ENCODE data around the gene DCUN1D4.

The DCUN1D4 gene

DNA sequence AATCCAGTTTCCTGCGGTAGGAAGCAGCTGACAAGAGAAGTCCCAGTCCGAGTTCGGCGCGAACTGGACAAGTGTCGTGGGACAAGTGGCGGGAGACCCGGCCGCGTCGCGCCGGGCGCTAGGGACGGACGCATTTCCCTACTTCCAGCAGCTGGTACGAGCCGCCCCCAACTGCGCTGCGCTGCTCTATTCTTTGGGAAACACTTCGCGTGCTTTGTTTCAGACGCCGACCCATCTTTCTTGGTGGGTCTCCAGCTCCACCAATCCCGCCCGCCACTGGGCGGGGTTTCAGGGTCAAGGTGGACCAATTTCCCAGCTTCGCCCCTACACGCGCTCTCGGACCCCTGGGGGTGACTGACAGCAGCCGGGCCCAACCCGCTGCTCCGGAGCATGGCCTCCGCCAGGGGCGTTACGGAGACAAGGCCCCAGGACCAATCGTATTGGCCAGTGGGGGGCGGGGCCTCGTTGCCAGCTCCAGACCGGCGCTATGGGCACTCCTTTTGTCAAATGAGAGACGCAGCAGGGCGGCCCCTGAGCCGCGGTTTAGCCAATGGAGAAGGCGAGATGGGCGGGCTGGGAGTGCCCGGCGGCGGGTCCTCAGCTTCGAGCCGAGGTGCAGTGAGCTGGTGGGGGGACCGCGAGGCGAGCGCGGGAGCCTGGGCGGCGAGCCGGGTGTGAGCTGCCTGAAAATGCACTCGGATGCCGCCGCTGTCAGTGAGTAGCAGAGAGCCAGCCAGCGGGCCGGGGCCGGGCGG, at the start of gene DCUN1D4:
TSS of gene DCUN1D4 (plus strand) at position 600 of the 755 bp plus-strand sequence. CDS start at position 690, 90 bp downstream.
- no peaks in the 10 kb centered on the region for H3K9me3 Mint-ChIP-seq
- H3K4me3 Mint-ChIP-seq: peak within 1 kb of the TSS; percentile 88 to 99
- DNase-seq (peak; percentile 98 to 99), ATAC-seq (peak; percentile 91)
- peak within 1 kb of the TSS; percentile 94 to 99 for H3K27ac Mint-ChIP-seq
- no peaks in the 10 kb centered on the region for H3K27me3 Mint-ChIP-seq
- H3K4me1 Mint-ChIP-seq: peaks cover 25% of the 10 kb centered on the region

DNA sequence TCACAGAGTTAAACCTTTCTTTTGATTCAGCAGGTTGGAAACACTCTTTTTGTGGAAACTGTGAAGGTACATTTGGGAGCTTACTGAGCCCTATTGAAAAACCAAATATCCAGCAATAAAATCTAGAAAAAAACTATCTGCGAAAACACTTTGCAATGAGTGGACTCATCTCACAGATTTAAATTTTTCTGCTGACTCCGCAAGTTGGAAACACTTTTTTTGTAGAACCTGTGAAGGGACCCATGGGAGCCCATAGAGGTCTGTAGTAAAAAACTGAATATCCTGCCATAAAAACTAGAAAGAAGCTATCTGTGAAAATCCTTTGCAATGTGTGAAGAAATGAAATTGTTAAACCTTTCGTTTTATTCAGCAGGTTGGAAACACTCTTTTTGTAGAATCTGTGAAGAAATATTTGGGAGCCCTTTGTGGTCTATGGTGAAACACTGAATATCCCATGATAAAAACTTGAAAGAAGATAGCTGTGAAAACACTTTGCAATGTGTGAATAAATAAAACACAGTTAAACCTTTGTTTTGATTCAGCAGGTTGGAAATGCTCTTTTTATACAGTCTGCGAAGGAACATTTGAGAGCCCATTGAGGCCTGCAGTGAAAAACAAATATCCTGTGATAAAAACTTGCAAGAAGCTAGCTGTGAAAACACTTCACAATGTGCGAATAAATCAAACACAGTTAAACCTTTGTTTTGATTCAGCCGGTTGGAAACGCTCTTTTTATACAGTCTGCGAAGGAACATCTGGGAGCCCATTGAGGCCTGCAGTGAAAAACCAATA, 22.3 kb upstream of the DCUN1D4 start:
- no peak for ATAC-seq
- no peak overlapping the region for H3K27ac Mint-ChIP-seq

DNA sequence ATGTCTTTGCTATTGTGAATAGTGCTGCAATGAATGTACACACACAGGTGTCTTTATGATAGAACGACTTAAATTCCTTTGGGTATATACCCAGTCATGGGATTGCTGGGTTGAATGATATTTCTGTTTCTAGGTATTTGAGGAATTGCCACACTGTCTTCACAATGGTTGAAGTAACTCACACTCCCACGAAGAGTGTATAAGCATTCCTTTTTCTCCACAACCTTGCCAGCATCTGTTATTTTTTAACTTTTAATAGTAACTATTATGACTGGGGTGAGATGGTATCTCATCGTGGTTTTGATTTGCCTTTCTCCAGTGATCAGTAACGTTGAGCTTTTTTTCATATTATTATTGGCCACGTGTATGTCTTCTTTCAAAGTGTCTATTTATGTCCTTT, 17.6 kb upstream of the DCUN1D4 start:
- peaks cover 23% of the 10 kb centered on the region for H3K27me3 Mint-ChIP-seq
- H3K9me3 Mint-ChIP-seq: peaks cover 20 to 22% of the 10 kb centered on the region in 2 donors
- H3K4me1 Mint-ChIP-seq: no peaks in the 10 kb centered on the region
- no peak overlapping the region for H3K27ac Mint-ChIP-seq
- DNase-seq (no peak), ATAC-seq (no peak)
- no peak overlapping the region for H3K4me3 Mint-ChIP-seq

More for the DNA sequence above, 22.3 kb upstream of the DCUN1D4 start:
- Mint-ChIP-seq H3K9me3 (peaks cover 37 to 42% of the 10 kb centered on the region in 2 donors), H3K4me1 (no peaks in the 10 kb centered on the region), H3K4me3 (no peak overlapping the region), H3K27me3 (no peaks in the 10 kb centered on the region)
- no peak for DNase-seq

DNA sequence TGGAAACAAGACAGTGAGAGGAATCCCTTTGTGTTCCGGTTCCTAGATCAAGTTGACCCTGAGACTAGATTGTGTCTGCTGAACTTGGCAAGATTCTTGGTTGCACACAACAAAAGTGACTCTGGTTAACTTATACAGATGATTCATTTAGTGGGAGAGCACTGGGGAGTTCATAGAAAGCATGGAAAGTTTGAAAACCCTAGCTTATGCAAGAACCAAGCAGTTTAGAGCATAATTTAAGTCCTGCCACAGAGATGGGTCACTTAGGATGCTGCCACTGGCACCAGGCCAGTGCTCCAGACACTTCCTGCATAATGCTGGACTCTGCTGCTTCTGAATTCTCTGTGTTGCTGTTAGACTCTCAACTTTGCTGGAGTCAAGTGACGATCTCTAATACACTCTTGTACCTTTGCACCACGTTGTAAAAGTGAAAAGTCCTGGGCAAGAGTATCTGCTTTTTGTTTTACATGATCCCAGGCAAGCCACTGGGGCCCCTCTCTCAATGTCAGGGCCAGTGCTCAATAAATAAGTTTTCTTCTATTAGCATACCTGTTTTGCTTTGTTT, 12.7 kb upstream of the DCUN1D4 start:
- DNase-seq (no peak), ATAC-seq (no peak)
- no peaks in the 10 kb centered on the region for H3K4me1 Mint-ChIP-seq
- H3K9me3 Mint-ChIP-seq: no peaks in the 10 kb centered on the region
- H3K27me3 Mint-ChIP-seq: peaks cover 36% of the 10 kb centered on the region
- H3K27ac Mint-ChIP-seq: no peak overlapping the region
- H3K4me3 Mint-ChIP-seq: no peak overlapping the region

DNA sequence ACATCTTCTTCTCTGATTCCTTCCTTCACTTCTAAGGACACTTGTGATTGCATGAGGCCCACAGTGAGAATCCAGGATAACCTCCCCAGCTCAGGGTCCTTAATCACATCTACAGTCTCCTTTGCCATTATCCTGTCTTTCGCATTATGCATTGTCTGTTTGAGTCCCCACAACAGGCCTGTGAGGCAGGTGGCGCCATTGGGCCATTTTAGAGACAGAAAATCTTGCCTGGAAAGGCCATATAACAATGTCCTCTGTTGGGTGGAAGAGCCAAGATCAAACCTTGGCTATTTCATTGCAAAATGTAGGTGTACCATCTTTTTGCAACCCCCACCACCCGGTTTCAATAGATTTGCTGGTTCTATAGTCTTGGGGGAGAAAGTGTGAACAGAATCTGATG, 11.8 kb upstream of the DCUN1D4 start:
- H3K9me3 Mint-ChIP-seq: no peaks in the 10 kb centered on the region
- H3K4me3 Mint-ChIP-seq: no peak overlapping the region
- H3K27me3 Mint-ChIP-seq: peaks cover 43% of the 10 kb centered on the region
- DNase-seq (peak; percentile 42 to 55), ATAC-seq (peak; percentile 83)
- no peak overlapping the region for H3K27ac Mint-ChIP-seq
- H3K4me1 Mint-ChIP-seq: peaks cover 5% of the 10 kb centered on the region

DNA sequence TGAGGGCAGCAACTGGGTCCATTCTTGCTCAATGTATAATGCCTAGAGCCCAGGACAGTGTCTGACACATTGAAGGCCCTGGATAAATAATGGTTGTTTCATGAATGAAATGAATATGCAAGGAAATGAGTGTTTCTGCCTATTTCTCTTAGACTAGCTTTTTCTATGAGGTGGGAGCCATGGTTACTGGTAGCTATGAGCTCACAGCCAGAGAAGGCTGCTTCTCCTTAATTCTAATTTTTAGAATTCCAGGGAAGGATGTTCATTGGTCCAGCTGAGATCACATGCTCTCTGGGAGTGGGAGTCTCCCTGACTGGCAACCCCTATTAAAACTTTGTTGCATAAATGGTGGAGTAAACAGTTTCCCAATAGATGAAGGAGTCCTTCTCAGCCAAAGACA, 9.7 kb upstream of the DCUN1D4 start:
- no peak overlapping the region for H3K4me3 Mint-ChIP-seq
- H3K27me3 Mint-ChIP-seq: peaks cover 34% of the 10 kb centered on the region
- no peak overlapping the region for H3K27ac Mint-ChIP-seq
- DNase-seq: no peak
- no peaks in the 10 kb centered on the region for H3K9me3 Mint-ChIP-seq
- peaks cover 13% of the 10 kb centered on the region for H3K4me1 Mint-ChIP-seq
- no peak for ATAC-seq

DNA sequence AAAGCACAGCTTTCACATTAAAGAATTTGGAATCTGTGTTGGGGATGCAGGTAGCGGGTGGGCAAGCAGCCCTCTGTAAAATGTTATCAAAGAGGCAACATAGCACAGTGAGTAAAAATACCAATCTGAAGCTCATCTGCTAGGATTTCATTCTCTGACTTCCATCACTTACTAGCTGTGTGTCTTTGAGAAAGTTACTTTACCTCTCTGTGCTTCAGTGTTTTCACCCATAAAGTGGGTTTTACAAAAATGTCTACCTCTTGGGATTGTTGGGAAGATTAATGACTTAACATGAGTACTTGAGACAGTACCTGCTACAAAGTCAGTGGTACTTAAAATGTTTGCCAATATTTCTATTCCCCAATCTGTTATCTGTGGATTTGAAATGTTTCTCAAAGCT, 7.9 kb upstream of the DCUN1D4 start:
- no peak overlapping the region for H3K4me3 Mint-ChIP-seq
- peaks cover 22% of the 10 kb centered on the region for H3K27me3 Mint-ChIP-seq
- no peak for ATAC-seq
- peaks cover 13% of the 10 kb centered on the region for H3K4me1 Mint-ChIP-seq
- H3K27ac Mint-ChIP-seq: peak overlapping the region in 1 of 2 donors; percentile 8
- no peaks in the 10 kb centered on the region for H3K9me3 Mint-ChIP-seq
- DNase-seq: no peak

DNA sequence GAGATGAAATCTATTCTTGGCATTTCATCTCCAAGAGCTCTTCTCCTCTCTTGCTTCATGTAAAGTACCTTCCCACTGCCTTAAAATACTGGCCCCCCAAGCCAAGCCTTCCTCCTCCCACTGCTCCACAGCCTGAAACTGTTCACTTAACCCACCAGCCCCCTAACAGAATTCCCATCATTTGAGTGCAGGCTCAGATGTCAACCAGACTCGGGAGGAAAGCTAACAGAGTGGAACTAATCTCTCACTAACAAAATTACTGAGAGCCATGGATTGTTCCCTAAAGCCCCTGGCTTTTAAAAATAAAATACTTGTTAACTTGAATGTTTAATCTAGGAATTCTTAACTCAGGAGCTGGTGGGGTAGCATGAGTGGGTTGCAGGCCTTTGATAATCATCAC, 7.1 kb upstream of the DCUN1D4 start:
- Mint-ChIP-seq H3K4me1 (peaks cover 13% of the 10 kb centered on the region), H3K27ac (no peak overlapping the region), H3K27me3 (peaks cover 21% of the 10 kb centered on the region), H3K9me3 (no peaks in the 10 kb centered on the region), H3K4me3 (no peak overlapping the region)
- no peak for DNase-seq
- no peak for ATAC-seq

DNA sequence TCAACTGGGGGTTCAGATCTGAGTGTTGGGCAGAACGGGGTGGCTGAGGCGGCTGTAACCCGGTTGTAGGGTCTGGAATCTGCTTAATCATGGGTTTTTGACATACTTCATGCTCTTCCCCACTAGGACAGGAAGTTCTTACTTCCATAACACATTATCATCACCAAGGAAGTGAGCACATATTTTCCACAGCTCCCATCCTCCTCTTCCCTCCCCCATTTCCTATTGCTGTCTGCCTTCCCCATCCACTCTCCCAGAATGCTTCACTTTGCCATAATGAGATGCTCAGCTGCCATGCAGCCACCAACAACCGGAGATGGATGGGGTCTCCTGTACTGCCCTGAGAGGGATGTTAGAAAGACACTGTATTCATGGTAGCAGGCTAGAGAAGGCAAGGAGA, 6.4 kb upstream of the DCUN1D4 start:
- DNase-seq (no peak), ATAC-seq (no peak)
- Mint-ChIP-seq H3K4me3 (no peak overlapping the region), H3K27ac (no peak overlapping the region), H3K4me1 (peaks cover 13% of the 10 kb centered on the region), H3K27me3 (peaks cover 21% of the 10 kb centered on the region), H3K9me3 (no peaks in the 10 kb centered on the region)

DNA sequence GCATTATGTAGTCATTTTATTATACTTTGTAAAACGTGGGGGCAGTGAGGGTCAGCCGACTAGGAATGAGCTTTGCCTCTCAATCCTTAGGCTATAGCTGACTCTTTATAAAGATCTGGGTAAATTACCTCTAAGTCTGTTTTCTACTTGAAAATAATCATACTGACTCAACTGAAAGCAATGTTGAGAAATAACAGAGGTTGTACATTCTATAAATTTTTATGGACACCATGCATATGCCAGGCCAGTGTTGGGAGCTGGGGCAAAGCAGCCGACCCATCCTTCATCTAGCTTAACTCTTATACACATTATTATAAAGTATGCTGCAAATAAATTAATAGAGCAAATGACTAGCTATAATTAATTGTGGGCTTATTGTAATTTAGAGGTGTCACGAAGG, 2.2 kb upstream of the DCUN1D4 start:
- no peak overlapping the region for H3K27ac Mint-ChIP-seq
- H3K4me3 Mint-ChIP-seq: no peak overlapping the region
- H3K4me1 Mint-ChIP-seq: peaks cover 29% of the 10 kb centered on the region
- no peak for ATAC-seq
- no peaks in the 10 kb centered on the region for H3K9me3 Mint-ChIP-seq
- no peak for DNase-seq
- H3K27me3 Mint-ChIP-seq: peaks cover 2% of the 10 kb centered on the region

DNA sequence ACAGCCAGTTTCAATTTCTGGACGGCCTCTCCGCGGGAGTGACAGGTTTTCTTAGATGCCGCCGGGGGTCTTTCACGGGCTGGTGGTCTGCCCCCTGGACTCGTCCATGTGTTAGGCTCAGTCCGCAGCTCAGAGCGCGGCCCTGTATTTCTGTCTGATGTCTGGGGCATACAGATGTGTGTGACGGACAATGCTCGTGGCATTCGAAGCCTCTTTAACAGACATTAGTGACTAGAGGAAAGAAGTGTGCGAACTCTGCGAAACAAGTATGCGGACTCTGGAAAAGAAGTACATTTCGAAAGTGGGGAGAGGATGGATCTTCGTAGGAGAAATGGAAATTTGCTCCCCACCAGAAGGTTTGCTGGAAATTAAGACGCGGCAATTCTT, 793 bp upstream of the DCUN1D4 start:
- Mint-ChIP-seq H3K4me1 (peaks cover 20% of the 10 kb centered on the region), H3K9me3 (no peaks in the 10 kb centered on the region), H3K27ac (peak overlapping the region; percentile 94 to 99), H3K27me3 (no peaks in the 10 kb centered on the region), H3K4me3 (peak overlapping the region; percentile 88 to 99)
- DNase-seq (no peak), ATAC-seq (no peak)

DNA sequence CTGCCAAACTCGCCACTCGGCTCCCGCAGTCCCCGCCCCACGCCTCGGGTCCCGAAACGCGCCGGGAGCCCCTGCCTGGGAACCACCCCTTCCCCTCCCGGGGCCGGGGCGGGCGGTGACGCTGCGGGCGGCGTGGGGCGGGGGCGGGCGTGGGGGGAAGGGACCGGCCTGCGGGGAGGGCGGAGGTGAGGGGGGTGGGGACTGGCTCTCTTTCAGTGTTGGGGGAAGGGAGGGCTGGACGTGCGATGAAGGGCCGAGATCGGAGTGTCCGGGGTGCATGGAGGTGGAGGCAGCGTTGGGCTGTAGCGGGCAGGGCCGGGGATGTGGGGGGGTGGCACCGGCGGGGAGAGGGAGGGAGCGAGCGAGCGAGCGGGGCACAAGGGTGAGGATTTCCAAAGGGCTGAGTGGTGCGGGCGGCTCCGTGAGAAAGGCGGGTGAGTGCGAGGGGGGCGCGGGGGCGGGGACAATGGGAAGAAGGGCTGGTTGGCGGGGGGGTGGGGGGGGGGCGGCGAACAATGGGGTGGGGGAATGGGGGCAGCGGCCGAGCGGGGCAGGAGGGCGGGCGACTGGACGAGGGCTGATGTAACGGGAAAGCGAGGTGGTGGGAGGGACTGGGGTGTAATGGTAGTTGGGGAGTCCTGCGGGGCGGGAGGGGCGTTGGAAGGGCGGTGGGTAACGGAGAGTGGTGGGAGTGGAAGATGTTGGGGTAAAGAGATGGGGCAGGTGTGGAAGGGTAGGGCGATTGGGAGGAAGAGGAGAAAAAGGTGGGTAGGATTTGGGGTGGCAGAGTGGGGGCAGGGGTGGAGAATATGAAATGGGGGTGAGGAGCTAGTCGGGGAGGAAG, 578 bp downstream of the DCUN1D4 start:
- Mint-ChIP-seq H3K27me3 (no peaks in the 10 kb centered on the region), H3K4me1 (peaks cover 29% of the 10 kb centered on the region), H3K9me3 (no peaks in the 10 kb centered on the region), H3K4me3 (peak overlapping the region; percentile 88 to 99), H3K27ac (peak overlapping the region; percentile 89 to 95)
- no peak for DNase-seq
- peak; percentile 19 for ATAC-seq

DNA sequence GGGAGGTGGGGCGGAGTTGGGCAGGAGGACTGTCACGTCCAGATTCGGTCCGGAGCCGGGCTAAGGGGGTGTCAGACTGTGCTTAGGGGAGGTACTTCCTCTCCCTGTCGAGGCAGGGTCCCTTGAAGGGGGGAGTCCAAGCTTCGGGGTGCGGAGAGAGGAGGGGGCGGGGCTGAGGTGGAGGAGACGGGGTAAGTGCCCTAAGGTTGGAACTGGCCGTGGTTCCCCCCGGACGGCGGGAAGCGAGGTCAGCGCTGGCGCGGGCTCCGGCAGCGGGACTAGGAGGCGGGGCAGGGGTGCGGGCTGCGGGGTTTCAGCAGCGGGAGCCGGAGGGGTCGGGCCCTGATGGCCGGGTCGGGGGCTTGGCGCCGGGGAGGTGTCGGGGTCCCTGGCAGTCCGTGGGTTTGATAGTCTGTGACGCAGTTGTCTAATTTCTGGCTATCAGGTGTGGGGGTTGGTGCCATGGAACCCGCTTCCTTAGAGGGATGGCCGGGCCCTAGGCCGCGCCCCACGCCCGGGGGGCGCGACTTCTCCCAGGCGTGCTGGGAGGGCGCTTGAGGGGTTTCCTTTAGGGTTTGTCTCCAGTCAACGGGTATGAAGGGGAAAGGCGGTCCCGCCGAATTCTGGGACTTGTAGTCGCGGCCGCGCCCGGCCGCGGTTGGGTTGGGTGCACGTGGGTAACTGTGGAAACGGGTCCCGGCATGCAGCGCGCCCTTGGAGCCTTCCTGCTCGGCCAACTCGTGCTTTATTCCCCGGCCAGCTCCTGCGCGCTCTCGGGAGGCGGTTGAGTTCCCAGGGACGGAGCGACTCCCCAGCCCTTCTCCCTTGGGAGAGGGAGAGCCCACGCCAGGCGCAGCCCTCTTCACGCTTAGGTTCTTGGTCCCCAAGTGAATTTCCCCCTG, 1.5 kb downstream of the DCUN1D4 start:
- Mint-ChIP-seq H3K27ac (peak overlapping the region; percentile 82 to 89), H3K4me1 (peaks cover 29% of the 10 kb centered on the region), H3K4me3 (peak overlapping the region; percentile 88 to 99), H3K9me3 (no peaks in the 10 kb centered on the region), H3K27me3 (no peaks in the 10 kb centered on the region)
- ATAC-seq (peak; percentile 50), DNase-seq (peak; percentile 72 to 82)

DNA sequence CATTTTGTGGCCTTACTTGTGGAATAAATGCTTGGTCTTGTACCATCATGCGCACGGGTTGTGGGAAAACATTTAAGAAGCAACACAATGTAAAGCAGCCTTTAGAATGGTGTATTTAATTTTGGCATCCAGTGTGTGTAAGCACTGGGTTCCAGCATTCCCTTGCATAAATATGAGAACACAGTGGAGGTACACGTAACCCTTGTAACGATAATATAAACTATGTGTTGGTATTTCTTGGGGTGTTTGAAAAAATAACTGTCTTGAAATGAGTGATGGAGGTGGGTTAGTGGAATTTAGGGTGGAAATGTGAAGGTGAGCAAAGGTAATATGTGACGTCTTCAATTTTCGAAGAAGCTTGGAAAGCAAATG, 2.1 kb downstream of the DCUN1D4 start:
- DNase-seq: no peak
- H3K9me3 Mint-ChIP-seq: no peaks in the 10 kb centered on the region
- ATAC-seq: no peak
- H3K27me3 Mint-ChIP-seq: no peaks in the 10 kb centered on the region
- no peak overlapping the region for H3K27ac Mint-ChIP-seq
- peak overlapping the region; percentile 88 to 99 for H3K4me3 Mint-ChIP-seq
- peaks cover 33% of the 10 kb centered on the region for H3K4me1 Mint-ChIP-seq

Data from stimulated activated naive CD8-positive, alpha-beta T cell treated with anti-CD3 and anti-CD28 coated beads, Interleukin-15, amount 100 ng/mL, for 72 hours (primary cell).